ENCODE measurements around the gene DENND1C. TPM values are rescaled to one million over a fixed set of nuclear protein-coding genes. Genes with fewer than 3 reads are reported as not detected.

DENND1C gene
- polyA plus RNA-seq, 1 donor from 2014 or later: 80.7 TPM

- peak within 1 kb of the TSS; percentile 92 to 99 (median 98) for H3K4me3 Mint-ChIP-seq
- H3K36me3 Mint-ChIP-seq: peaks cover 14% of the 10 kb centered on the region
- H3K4me1 Mint-ChIP-seq: peaks cover 17 to 28% (median 20%) of the 10 kb centered on the region in 3 donors
- H3K27ac Mint-ChIP-seq: peak within 1 kb of the TSS; percentile 93 to 96 (median 94)
- peaks cover 2% of the 10 kb centered on the region for H3K27me3 Mint-ChIP-seq
- no peaks in the 10 kb centered on the region for H3K9me3 Mint-ChIP-seq
Observed at GRCh38 chr19:6459262-6460098, 22.1 kb downstream of the DENND1C start, which contains the start of gene SLC25A23. TSS of gene SLC25A23 (minus strand) at chr19:6459792. CDS start at chr19:6459628, 164 bp downstream.

- H3K36me3 Mint-ChIP-seq: peaks cover 14% of the 10 kb centered on the region
- H3K4me1 Mint-ChIP-seq: peaks cover 17 to 26% (median 19%) of the 10 kb centered on the region in 3 donors
- H3K27me3 Mint-ChIP-seq: peaks cover under 1% of the 10 kb centered on the region
- H3K27ac Mint-ChIP-seq: peak overlapping the region; percentile 93 to 94 (median 94)
- H3K9me3 Mint-ChIP-seq: peaks cover 0 to 2% (median 0%) of the 10 kb centered on the region in 3 donors
- H3K4me3 Mint-ChIP-seq: peak overlapping the region; percentile 85 to 97 (median 94)
Observed at GRCh38 chr19:6458695-6459261, 22.8 kb downstream of the DENND1C start.

GRCh38 chr19:6457958-6458694 lies 23.5 kb downstream of the DENND1C start:
- peak overlapping the region; percentile 85 to 97 (median 94) for H3K4me3 Mint-ChIP-seq
- H3K27me3 Mint-ChIP-seq: no peaks in the 10 kb centered on the region
- peaks cover 16% of the 10 kb centered on the region for H3K36me3 Mint-ChIP-seq
- H3K9me3 Mint-ChIP-seq: peaks cover 0 to 3% (median 2%) of the 10 kb centered on the region in 3 donors
- H3K27ac Mint-ChIP-seq: peak overlapping the region; percentile 93 to 94 (median 94)
- H3K4me1 Mint-ChIP-seq: peaks cover 17 to 25% (median 19%) of the 10 kb centered on the region in 3 donors

- Mint-ChIP-seq H3K9me3 (peaks cover 0 to 3% (median 2%) of the 10 kb centered on the region in 3 donors), H3K36me3 (peaks cover 18% of the 10 kb centered on the region), H3K27ac (peak overlapping the region in 1 of 3 donors; percentile 39)
Observed at GRCh38 chr19:6455924-6456323, 25.7 kb downstream of the DENND1C start.

GRCh38 chr19:6453951-6454565 lies 27.5 kb downstream of the DENND1C start:
- H3K27me3 Mint-ChIP-seq: no peaks in the 10 kb centered on the region
- H3K9me3 Mint-ChIP-seq: peaks cover 0 to 3% (median 2%) of the 10 kb centered on the region in 3 donors
- peaks cover 6 to 14% (median 14%) of the 10 kb centered on the region in 3 donors for H3K4me1 Mint-ChIP-seq
- H3K36me3 Mint-ChIP-seq: peaks cover 21% of the 10 kb centered on the region
- H3K4me3 Mint-ChIP-seq: peak overlapping the region in 1 of 4 donors; percentile 5
- no peak overlapping the region for H3K27ac Mint-ChIP-seq

More at GRCh38 chr19:6455924-6456323, 25.7 kb downstream of the DENND1C start:
- H3K4me3 Mint-ChIP-seq: no peak overlapping the region
- no peaks in the 10 kb centered on the region for H3K27me3 Mint-ChIP-seq
- H3K4me1 Mint-ChIP-seq: peaks cover 17 to 19% (median 19%) of the 10 kb centered on the region in 3 donors

- Mint-ChIP-seq H3K36me3 (peaks cover 21% of the 10 kb centered on the region), H3K4me3 (no peak overlapping the region), H3K4me1 (peaks cover 0 to 3% (median 3%) of the 10 kb centered on the region in 3 donors), H3K9me3 (peaks cover 0 to 3% (median 2%) of the 10 kb centered on the region in 3 donors), H3K27ac (peak overlapping the region in 1 of 3 donors; percentile 28), H3K27me3 (no peaks in the 10 kb centered on the region)
Observed at GRCh38 chr19:6452899-6453298, 28.7 kb downstream of the DENND1C start.

- no peaks in the 10 kb centered on the region for H3K27me3 Mint-ChIP-seq
- H3K9me3 Mint-ChIP-seq: peaks cover 0 to 3% (median 2%) of the 10 kb centered on the region in 3 donors
- no peak overlapping the region for H3K4me3 Mint-ChIP-seq
- H3K4me1 Mint-ChIP-seq: no peaks in the 10 kb centered on the region
- peaks cover 21% of the 10 kb centered on the region for H3K36me3 Mint-ChIP-seq
- no peak overlapping the region for H3K27ac Mint-ChIP-seq
Observed at GRCh38 chr19:6452223-6452614, 29.4 kb downstream of the DENND1C start.

- Mint-ChIP-seq H3K36me3 (peaks cover 21% of the 10 kb centered on the region), H3K4me3 (no peak overlapping the region), H3K4me1 (no peaks in the 10 kb centered on the region), H3K27ac (no peak overlapping the region), H3K9me3 (peaks cover 0 to 7% (median 2%) of the 10 kb centered on the region in 3 donors), H3K27me3 (no peaks in the 10 kb centered on the region)
Observed at GRCh38 chr19:6451583-6452222, 29.9 kb downstream of the DENND1C start.

- Mint-ChIP-seq H3K4me3 (no peak overlapping the region), H3K4me1 (no peaks in the 10 kb centered on the region), H3K27me3 (no peaks in the 10 kb centered on the region), H3K27ac (no peak overlapping the region), H3K9me3 (peaks cover 1 to 12% (median 2%) of the 10 kb centered on the region in 3 donors), H3K36me3 (peaks cover 14% of the 10 kb centered on the region)
Observed at GRCh38 chr19:6450166-6450565, 31.4 kb downstream of the DENND1C start.

- Mint-ChIP-seq H3K9me3 (peaks cover 0 to 9% (median 1%) of the 10 kb centered on the region in 3 donors), H3K36me3 (peaks cover 5% of the 10 kb centered on the region), H3K27me3 (no peaks in the 10 kb centered on the region), H3K4me1 (no peaks in the 10 kb centered on the region), H3K4me3 (no peak overlapping the region), H3K27ac (no peak overlapping the region)
Observed at GRCh38 chr19:6448045-6448444, 33.5 kb downstream of the DENND1C start.

- Mint-ChIP-seq H3K27me3 (no peaks in the 10 kb centered on the region), H3K4me3 (no peak overlapping the region), H3K27ac (peak overlapping the region in 2 of 3 donors; percentile 17 to 35), H3K36me3 (peaks cover 3% of the 10 kb centered on the region), H3K4me1 (no peaks in the 10 kb centered on the region), H3K9me3 (peaks cover 0 to 9% (median 1%) of the 10 kb centered on the region in 3 donors)
Observed at GRCh38 chr19:6446452-6446851, 35.1 kb downstream of the DENND1C start.

- no peaks in the 10 kb centered on the region for H3K27me3 Mint-ChIP-seq
- H3K36me3 Mint-ChIP-seq: peaks cover 2% of the 10 kb centered on the region
- peaks cover 0 to 9% (median 1%) of the 10 kb centered on the region in 3 donors for H3K9me3 Mint-ChIP-seq
- peak overlapping the region in 1 of 3 donors; percentile 27 for H3K27ac Mint-ChIP-seq
- no peak overlapping the region for H3K4me3 Mint-ChIP-seq
- H3K4me1 Mint-ChIP-seq: no peaks in the 10 kb centered on the region
Observed at GRCh38 chr19:6443986-6444385, 37.6 kb downstream of the DENND1C start.

- Mint-ChIP-seq H3K4me3 (no peak overlapping the region), H3K27ac (no peak overlapping the region), H3K9me3 (peaks cover 0 to 9% (median 1%) of the 10 kb centered on the region in 3 donors), H3K4me1 (peaks cover 0 to 2% (median 0%) of the 10 kb centered on the region in 3 donors), H3K27me3 (no peaks in the 10 kb centered on the region), H3K36me3 (peaks cover 4% of the 10 kb centered on the region)
Observed at GRCh38 chr19:6442087-6442688, 39.4 kb downstream of the DENND1C start.
